ENCODE results near the gene ESYT3.
"Not testable (repeated sequence)": the region's sequence is repeated elsewhere in the genome, so short reads cannot be mapped to it uniquely, and the experiment has no call there.

Gene ESYT3

DNA sequence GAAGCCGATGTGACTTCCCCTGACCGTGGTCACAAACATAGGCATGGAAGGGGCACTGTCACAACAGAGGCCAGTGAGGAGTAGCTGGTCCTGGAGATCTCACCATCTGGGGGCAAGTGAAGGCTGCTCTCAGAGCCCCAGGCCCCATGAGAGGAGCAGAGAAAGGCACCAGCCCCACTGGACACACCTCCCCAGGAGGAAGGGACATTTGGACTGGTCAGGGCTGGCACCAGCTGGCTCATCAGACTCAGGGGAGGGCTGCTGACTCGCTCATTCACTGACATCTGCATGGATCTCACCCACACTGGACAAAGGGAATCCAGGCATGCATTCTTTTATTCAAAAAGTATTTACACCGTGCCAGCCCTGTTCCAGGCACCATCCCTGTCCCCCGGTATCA, 26.8 kb downstream of the ESYT3 start:
- no peak for DNase-seq (ENCODE audit: low spot score)

DNA sequence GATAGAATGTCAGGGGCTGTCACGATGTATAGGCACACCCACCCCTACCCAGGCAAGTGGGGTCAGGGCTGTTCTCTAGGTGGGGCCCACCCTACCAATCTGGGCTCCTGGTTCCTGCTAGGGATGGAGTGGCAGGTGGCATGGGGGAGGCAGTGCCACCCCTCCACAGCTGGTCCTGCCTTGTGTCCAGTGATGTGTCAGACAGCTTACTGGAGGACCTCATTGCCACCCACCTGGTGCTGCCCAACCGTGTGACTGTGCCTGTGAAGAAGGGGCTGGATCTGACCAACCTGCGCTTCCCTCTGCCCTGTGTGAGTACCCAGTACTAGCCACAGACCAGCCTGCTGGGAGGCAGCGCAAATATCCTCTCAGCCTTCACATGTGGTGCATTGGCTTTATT, 27.5 kb downstream of the ESYT3 start:
- DNase-seq (ENCODE audit: low spot score), result no peak

DNA sequence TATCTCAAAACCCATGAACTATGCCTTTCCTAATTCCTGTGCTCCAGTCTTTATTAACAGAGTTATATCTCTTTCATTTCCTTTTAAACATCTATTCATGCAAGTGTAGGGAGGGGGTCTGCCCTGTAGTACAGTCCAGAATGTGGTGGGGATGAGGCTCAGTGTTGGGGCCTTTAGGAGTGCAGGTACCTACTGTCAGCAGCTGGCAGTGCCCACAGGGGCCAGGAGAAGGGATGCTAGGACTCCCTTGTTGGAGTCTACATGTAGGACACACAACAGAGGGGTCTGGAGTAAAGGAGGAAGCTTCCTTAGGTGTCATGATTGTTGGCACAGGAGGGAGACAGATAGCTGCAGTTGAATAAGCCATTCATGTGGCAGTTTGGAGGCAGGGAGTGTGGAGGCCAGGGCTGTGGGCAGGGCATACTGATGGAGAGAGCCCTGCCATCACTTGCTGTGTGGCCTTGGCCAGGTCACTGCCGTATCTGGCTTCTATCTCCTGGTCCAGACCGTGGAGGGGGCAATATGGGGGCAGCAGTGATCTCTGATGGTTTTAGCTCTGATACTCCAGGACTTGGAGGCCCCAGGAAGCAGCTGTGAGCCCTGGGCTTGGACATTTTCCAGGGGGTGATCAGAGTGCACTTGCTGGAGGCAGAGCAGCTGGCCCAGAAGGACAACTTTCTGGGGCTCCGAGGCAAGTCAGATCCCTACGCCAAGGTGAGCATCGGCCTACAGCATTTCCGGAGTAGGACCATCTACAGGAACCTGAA, 29.5 kb downstream of the ESYT3 start:
- no peak for DNase-seq (ENCODE audit: low spot score)

DNA sequence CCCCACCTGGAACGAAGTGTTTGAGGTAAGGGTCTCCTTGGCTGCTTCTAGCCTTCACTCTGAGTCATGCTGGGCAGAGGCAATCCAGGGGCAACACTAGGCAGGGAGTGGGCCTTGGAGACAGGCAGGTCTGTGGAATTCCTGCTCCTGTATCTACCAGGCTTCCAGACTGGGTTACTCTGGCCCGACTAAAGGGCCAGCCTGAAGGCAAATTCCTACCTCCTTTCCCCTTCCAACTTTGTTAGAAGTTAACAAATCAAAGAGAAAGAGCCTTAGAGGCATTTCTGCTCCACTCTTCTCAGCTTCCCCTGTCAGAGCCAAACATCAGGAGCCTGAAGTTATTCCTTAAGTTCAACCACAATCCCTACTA, 30.1 kb downstream of the ESYT3 start:
- DNase-seq (ENCODE audit: low spot score), result no peak

DNA sequence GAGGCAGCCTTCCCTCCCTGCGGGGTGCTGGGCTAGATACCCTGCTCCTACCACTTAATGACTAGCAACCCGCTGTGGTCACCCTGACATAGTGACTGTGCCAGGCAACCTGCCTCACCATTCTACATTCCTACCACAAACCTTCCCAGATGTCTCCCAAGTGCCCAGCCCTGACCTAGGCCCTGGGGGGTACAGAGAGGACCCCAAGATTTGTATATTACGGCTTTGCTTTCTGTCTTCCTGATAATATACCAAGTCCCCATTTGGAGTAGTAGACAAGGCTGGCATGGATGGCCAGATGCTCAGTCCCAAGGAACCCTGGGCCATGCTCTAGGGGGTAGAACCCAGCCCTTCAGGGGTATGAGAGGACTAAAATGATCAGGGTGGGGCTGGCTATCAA, 31.0 kb downstream of the ESYT3 start:
- no peak for DNase-seq (ENCODE audit: low spot score)

DNA sequence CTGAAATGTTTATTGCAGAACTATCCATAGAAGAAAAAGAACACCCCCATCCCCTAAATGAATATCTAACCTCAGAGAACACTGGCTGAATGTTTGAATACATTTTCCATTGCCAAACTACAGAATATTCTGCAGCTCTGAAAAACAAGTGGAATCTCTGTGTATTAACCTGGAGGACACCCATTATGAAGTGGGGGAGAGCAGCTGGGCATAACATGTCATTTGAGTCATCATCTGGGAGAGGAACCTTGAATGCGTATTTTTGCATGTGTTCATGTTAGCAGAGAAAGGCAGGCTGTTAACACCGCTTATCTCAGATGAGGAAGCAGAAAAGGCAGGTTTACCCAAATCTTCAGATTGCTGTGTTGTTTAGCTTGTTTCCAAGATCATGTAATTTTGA, 31.5 kb downstream of the ESYT3 start:
- DNase-seq (ENCODE audit: low spot score), result no peak

DNA sequence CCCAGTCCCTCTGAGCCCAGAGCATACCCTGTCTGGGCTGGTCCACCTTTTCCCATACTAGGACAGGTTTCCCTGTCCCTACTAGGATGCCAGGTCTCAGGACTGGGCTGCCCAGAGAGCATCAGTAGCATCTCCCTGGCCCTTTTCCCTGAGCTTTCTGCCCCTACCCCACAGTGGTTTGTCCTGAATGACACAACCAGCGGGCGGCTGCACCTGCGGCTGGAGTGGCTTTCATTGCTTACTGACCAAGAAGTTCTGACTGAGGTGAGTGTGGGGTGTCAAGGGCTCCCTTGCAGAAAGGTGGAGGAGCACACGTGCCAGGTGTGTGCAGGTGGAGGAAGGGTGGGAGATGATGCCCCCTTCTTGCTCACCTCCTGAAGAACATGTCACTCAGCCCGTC, 33.5 kb downstream of the ESYT3 start:
- no peak for DNase-seq (ENCODE audit: low spot score)

DNA sequence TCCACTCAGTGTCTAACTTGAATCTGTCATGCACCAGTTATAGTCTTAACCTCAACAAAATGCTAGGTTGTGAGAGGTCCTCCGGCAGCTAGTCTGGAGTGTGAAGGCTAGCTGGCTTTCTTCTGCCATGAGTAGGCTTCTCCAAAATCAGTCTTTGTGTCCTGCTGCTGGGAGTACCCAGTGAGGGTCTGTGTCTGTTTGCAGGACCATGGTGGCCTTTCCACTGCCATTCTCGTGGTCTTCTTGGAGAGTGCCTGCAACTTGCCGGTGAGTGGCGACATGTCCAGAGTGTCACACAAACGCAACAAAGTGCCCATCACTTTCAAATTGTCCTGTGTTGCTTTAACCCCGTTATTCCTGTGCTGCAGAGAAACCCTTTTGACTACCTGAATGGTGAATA, 34.0 kb downstream of the ESYT3 start:
- no peak for DNase-seq (ENCODE audit: low spot score)

DNA sequence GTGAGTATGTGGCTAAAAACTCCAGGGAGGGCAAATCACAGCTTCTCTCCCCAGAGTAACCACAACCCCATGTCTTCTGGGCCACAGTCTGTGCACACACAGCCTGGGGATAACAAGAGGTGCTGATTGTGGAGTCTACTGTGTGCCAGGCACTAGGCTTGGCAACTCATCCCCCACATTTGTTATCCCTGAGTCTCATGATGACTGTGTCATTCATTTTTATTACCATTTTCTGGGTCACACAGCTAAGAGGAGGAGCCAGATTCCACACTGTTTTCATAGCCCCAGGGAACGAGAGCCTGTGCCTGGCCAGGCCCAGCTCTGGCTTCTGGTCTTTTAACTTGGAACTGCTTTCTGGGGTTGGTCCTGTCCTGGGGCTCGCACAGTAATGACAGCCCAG, 34.5 kb downstream of the ESYT3 start:
- peak; percentile 16 for DNase-seq (ENCODE audit: low spot score)

DNA sequence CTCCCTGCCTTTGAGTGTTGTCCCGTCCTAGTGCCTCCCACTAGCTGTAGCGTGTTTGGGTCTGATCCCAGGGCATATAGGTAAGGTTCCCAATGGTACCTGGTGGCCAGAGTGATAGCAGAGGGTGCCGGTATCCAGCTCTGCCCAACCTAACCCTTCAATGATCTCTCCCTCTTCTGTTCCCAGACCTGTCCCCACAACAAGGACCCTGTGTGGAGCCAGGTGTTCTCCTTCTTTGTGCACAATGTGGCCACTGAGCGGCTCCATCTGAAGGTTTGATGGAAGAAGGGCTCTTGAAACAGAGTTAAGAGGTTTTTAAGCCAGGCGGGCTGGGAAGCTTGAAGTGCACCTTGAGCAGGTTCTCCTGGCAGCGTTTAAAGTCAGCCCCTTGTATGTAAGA, 35.5 kb downstream of the ESYT3 start:
- DNase-seq (ENCODE audit: low spot score), result no peak

DNA sequence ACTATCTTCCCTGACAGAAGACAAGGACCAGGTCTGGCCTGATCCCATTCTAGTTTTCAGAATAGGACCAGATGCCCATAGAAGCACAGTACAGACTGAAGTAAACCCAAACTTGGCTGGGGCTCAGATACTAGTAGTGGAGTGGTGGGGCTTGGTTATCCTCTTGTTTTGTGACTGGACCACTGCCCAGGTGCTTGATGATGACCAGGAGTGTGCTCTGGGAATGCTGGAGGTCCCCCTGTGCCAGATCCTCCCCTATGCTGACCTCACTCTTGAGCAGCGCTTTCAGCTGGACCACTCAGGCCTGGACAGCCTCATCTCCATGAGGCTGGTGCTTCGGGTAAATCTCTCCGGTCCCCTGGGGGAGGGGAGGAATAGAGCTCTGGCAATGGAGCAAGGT, 36.3 kb downstream of the ESYT3 start:
- peak; percentile 24 for DNase-seq (ENCODE audit: low spot score)

DNA sequence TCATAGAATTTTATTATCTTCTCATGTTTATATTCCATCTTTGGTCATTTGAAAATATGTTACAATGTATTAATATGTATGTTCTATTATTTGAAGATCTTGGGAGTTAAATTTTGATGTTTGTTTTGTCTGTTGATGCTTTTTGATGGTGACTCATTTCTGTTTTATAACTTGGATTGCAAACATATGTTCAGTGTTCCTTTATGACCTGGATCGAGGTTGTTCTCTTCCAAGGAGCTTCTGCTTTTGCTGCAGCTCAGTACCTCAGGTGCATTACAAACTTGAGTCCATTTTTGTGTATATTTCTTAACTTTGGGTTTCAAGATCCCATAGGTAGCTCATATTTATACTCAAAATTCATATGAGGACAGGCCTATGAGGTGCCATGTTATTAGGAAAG, 37.1 kb downstream of the ESYT3 start:
- DNase-seq (ENCODE audit: low spot score), result peak; percentile 29

DNA sequence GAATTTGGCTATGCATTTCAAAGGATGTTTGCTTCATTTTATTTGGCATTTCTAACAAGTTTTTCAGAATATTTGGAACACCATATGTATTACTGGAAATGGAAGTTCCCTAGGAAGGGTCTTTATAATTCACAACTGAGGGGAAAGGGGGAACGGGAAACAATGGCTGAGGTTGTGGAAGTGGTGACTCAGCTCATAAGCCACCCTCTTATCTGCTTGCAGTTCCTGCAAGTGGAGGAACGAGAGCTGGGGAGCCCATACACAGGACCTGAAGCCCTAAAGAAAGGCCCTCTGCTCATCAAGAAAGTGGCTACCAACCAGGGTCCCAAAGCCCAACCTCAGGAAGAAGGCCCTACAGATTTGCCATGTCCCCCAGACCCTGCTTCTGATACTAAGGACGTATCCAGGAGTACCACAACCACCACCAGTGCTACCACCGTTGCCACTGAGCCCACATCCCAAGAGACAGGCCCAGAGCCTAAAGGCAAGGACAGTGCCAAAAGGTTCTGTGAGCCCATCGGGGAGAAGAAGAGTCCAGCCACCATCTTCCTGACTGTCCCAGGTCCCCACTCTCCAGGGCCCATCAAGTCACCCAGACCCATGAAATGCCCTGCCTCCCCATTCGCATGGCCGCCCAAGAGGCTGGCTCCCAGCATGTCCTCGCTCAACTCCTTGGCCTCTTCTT, 37.9 kb downstream of the ESYT3 start:
- DNase-seq (ENCODE audit: low spot score), result no peak

DNA sequence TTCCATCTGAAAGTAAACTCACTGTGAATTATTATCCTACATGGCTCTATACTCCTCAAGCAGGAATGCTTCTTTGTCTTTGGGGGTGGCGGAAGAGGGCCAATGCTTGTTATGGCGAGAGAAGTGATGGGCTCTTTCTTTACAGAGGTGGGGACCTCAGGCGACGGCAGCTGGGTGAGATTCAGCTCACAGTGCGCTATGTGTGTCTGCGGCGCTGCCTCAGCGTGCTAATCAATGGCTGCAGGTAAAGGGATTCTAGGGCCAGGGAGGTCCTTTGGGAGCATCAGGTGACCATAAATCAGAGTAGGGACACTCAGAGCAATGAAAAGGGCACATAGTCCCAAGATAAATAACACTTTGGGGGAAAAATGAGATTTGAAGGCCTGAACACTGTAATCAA, 39.0 kb downstream of the ESYT3 start:
- DNase-seq (ENCODE audit: low spot score), result no peak

DNA sequence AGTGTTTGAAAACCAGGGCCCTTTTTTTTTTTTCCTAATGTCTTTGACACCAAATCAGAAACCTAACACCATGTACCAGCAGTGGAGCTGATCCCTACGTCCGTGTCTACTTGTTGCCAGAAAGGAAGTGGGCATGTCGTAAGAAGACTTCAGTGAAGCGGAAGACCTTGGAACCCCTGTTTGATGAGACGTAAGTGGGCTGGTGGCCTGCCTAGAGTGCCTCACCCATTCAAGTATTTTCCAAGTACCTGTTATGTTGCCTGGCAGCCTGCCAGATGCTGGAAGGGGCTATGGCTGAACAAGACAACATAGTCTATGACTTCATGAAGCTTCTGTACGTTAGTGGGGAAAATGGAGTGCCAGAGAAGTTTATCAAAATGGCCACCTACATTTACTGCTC, 39.7 kb downstream of the ESYT3 start:
- DNase-seq (ENCODE audit: low spot score), result no peak

DNA sequence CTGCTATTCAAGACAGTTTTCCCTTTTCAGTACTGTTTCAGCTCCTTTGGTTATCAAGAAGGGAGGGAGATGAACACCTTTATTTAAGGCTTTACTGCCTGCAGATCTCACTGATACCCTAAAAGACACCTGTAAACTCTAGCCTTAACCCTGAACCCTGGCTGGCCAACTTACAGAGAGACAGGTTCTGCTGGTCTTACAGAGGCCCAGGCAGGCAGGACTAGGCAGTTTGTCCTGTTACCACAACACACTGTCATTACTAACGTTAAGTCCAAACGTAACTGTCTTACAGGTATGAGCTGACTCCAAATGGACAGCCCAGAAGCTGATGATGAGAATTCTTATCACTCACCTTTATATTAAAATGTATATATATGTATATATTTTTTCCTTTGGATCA, 42.1 kb downstream of the ESYT3 start:
- no peak for DNase-seq (ENCODE audit: low spot score)

DNA sequence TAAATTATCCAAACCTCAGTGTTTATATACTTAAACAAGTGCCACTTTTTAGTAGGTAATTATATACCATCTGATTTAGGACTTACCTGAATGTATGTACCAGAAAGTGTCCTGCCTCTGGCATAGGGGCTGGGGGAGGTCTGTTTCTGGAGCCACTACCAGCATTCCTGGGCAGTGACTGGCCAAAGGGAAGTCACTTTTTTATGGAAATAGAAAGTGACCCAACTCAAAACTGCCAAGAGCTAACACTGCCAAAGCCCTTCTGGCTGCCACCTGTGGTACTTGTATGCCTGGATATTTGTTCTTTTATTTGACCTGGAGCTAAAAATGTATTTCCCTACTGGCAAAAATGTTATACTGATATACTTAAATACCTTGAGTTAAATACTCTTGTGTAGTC, 42.7 kb downstream of the ESYT3 start:
- no peak for DNase-seq (ENCODE audit: low spot score)

DNA sequence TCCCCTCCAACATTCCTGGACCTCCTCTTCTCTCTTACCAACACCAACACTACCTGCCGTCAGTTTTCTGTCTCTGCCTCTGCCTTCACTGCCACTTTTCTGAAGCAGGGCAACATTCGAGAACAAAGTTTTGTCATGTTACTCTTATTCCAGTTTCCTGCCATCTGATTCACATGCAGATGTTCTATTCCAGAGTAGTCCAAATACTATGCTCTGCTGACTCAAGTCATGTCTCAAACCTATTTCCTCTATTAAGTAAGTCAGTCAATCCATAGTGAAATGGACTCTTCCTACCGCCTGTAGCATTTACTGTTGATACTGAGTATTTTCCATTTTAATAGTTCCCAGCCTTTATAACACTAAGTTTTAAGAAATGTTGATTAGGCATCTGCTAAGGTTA, 43.4 kb downstream of the ESYT3 start:
- DNase-seq (ENCODE audit: low spot score), result no peak

DNA sequence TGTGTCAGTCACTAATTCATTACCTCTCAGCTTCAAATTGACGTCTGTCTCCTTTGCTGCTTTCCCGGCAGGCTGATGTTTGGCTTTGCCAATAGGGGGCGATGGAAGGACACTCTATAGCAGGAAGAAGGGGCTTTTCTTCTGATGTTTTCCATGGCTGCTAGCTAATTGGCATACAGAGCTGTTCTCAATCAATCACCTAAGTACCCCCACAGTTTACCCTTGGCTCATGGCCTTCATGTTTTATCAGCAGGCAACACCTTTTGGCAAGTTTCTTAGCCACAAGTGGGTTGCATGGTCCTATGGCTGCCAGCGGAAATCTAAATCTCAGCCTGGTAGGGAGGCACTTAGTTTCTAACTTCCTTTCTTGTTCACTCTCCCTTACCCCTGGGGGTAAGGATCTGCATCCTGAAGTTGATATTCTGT, 45.0 kb downstream of the ESYT3 start:
- peak; percentile 45 for DNase-seq (ENCODE audit: low spot score)

DNA sequence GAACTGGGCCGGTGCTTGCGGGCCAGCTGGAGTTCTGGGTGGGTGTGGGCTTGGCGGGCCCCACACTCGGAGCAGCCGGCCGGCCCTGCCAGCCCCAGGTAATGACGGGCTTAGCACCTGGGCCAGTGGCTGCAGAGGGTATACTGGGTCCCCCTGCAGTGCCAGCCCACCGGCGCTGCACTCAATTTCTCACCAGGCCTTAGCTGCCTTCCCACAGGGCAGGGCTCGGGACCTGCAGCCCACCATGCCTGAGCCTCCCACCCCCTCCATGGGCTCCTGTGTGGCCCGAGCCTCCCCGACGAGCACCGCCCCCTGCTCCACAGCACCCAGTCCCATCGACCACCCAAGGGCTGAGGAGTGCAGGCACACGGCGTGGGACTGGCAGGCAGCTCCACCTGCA, 50.3 kb downstream of the ESYT3 start:
- not testable (repeated sequence) for DNase-seq (ENCODE audit: low spot score)

DNA sequence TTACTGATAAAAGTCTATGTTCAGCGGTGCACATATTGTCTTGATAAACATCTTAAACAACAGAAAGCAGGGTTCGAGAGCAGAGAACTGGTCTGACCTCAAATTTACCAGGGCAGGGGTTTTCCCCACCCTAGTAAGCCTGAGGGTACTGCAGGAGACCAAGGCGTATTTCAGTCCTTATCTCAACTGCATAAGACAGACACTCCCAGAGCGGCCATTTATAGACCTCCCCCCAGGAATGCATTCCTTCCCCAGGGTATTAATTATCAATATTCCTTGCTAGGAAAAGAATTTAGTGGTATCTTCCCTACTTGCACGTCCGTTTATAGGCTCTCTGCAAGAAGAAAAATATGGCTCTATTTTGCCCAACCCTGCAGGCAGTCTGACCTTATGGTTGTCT, 52.2 kb downstream of the ESYT3 start:
- DNase-seq (ENCODE audit: low spot score), result not testable (repeated sequence)

DNA sequence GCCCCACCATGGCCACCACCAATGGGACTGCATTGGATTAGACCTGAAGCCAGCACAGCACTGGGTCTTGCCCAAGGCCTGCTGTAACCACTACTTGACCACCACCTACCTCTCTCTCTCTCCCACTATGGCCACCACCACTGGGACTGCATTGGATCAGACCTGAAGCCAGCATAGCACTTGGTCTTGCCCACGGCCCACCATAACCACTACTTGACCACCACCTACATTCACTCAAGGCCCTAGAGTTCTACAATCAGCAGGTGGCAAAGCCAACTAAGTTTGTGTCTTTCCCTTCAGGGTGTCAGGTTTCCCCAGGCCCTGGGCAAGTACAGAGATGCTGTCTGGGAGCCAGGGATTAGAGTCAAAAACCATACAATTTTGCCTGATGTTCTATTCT, 57.6 kb downstream of the ESYT3 start:
- no peak for DNase-seq (ENCODE audit: low spot score)

DNA sequence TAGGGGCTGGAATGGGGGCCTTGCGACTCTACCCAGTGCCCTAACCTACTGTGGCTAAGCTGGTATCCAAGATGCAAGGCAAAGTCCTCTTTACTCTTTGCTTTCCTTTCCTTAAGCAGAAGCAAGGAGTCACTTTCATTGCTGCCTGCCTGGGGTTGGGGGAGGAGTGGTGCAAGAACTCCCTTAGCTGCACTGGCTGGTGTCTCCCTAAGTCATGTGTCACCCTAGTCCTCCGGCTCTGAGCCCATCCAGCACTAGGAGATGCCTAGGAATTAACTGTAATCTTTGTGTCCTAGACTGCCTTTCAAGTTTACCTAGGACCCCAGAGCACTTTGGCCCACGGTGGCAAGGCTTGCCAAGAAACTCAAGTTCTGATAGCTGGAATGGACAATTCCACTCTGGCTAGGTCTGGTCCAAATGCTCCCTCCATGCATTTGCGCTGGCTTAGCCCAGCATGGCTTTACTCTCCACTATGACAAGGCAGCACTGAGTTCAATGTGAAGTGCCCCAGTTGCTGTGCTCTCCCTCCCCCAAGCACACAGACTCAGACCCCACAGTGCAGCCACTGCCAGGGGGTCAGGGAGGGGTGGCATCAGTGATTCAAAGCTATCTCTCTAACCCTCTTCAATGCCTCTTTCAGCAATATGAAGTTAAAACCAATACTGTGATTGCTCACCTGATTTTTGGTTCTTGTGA, 58.7 kb downstream of the ESYT3 start:
- DNase-seq (ENCODE audit: low spot score), result no peak
